Neural cell (in vitro differentiated cells): ENCODE results near the gene CAPN2. TPM values are rescaled to one million over a fixed set of nuclear protein-coding genes. Genes with fewer than 3 reads are reported as not detected.

ENCODE experiments used
- H2AFZ ChIP-seq: fragments of 200-600, 300-800 bp; sonication (generic), shearing (Covaris generic); 2 replicates; pipeline ENCODE4 v1.6.0; 2014; ENCODE audit warnings: low read depth, mild to moderate bottlenecking, antibody characterized with exemption, low read length, moderate library complexity
- H3F3A ChIP-seq: fragments of 200-600 bp; shearing (Covaris generic); 2 replicates; pipeline ENCODE4 v1.6.1; 2016; ENCODE audit warnings: mild to moderate bottlenecking, moderate library complexity, mixed read lengths, antibody characterized with exemption, low read length; ENCODE audit not compliant: insufficient read depth, poor library complexity, severe bottlenecking
- H3K27ac ChIP-seq: fragments of 200-600, 300-800 bp; sonication (generic), shearing (Covaris generic); 2 replicates; pipeline ENCODE4 v1.5.1; 2014; ENCODE audit warnings: mild to moderate bottlenecking, low read length, moderate library complexity
- H3K27me3 ChIP-seq: fragments of 300-800, 200-600 bp; sonication (generic), shearing (Covaris generic); 2 replicates; pipeline ENCODE4 v1.6.0; 2014; ENCODE audit warnings: mild to moderate bottlenecking, low read depth, low read length, moderate library complexity; ENCODE audit not compliant: insufficient read depth
- H3K36me3 ChIP-seq: fragments of 300-800, 200-600 bp; sonication (generic), shearing (Covaris generic); 2 replicates; pipeline ENCODE4 v1.5.1; 2014; ENCODE audit warnings: mild to moderate bottlenecking, antibody characterized with exemption, low read length, moderate library complexity; ENCODE audit not compliant: insufficient read depth
- H3K4me2 ChIP-seq: fragments of 300-800, 200-600 bp; sonication (generic), shearing (Covaris generic); 2 replicates; pipeline ENCODE4 v1.6.0; 2014; ENCODE audit warnings: mild to moderate bottlenecking, low read length
- H3K4me3 ChIP-seq: fragments of 300-800, 200-600 bp; sonication (generic), shearing (Covaris generic); 2 replicates; pipeline ENCODE4 v1.5.1; 2014; ENCODE audit warnings: mild to moderate bottlenecking, low read length, moderate library complexity
- H3K79me2 ChIP-seq: fragments of 200-600 bp; shearing (Covaris generic); replicated peaks from 2 replicates; pipeline ENCODE4 v1.6.0; 2014; ENCODE audit warnings: mild to moderate bottlenecking, low read length, moderate library complexity; ENCODE audit not compliant: insufficient read depth
- H3K9ac ChIP-seq: fragments of 300-800, 200-600 bp; sonication (generic), shearing (Covaris generic); 2 replicates; pipeline ENCODE4 v1.6.1; 2016; ENCODE audit warnings: mild to moderate bottlenecking, low read length, mixed read lengths
- H3K9me2 ChIP-seq: fragments of 200-600 bp; shearing (Covaris generic); 2 replicates; pipeline ENCODE4 v1.6.1; 2016; ENCODE audit warnings: mild to moderate bottlenecking, low read length, mixed read lengths; ENCODE audit not compliant: insufficient read depth
- H3K9me3 ChIP-seq: fragments of 200-600, 300-800 bp; sonication (generic), shearing (Covaris generic); 2 replicates; pipeline ENCODE4 v1.6.1; 2016; ENCODE audit warnings: mild to moderate bottlenecking, mixed run types, low read length, moderate library complexity, mixed read lengths
- H4K20me1 ChIP-seq: fragments of 200-600 bp; shearing (Covaris generic); 2 replicates; pipeline ENCODE4 v1.6.1; 2016; ENCODE audit warnings: mild to moderate bottlenecking, mixed run types; ENCODE audit not compliant: insufficient read depth
- CTCF ChIP-seq: fragments of 450-650 bp; IDR thresholded peaks from 2 replicates; pipeline ENCODE4 v1.5.1; 2014; ENCODE audit warnings: antibody characterized with exemption, mild to moderate bottlenecking, moderate library complexity; ENCODE audit not compliant: poor library complexity, severe bottlenecking
- EP300 ChIP-seq: fragments of 450-650 bp; conservative IDR thresholded peaks from 2 replicates; pipeline ENCODE4 v1.6.1; 2014; ENCODE audit warnings: antibody characterized with exemption, mild to moderate bottlenecking, moderate library complexity; ENCODE audit not compliant: poor library complexity, severe bottlenecking
- EZH2 ChIP-seq: fragments of 200-600, 300-800 bp; shearing (Covaris generic), sonication (generic); IDR thresholded peaks from 2 replicates; pipeline ENCODE4 v1.6.1; 2014; ENCODE audit warnings: antibody characterized with exemption, low read length, borderline replicate concordance, mild to moderate bottlenecking; ENCODE audit not compliant: insufficient read depth, poor library complexity, severe bottlenecking
- MXI1 ChIP-seq: fragments of 450-650 bp; conservative IDR thresholded peaks from 2 replicates; pipeline ENCODE4 v1.6.1; 2014; ENCODE audit warnings: antibody characterized with exemption, mild to moderate bottlenecking; ENCODE audit not compliant: poor library complexity, severe bottlenecking
- POLR2AphosphoS5 ChIP-seq: IDR thresholded peaks from 2 replicates; pipeline ENCODE4 v1.6.1; 2012
- RAD21 ChIP-seq: fragments of 450-650 bp; conservative IDR thresholded peaks from 2 replicates; pipeline ENCODE4 v1.6.1; 2014; ENCODE audit warnings: antibody characterized with exemption, mild to moderate bottlenecking, moderate library complexity
- REST ChIP-seq: IDR thresholded peaks from 2 replicates; pipeline ENCODE4 v1.6.1; 2012; ENCODE audit warnings: borderline replicate concordance
- SMC3 ChIP-seq: fragments of 450-650 bp; conservative IDR thresholded peaks from 2 replicates; pipeline ENCODE4 v1.6.1; 2014; ENCODE audit warnings: antibody characterized with exemption, mild to moderate bottlenecking, moderate library complexity; ENCODE audit not compliant: poor library complexity
- TAF1 ChIP-seq: IDR thresholded peaks from 2 replicates; pipeline ENCODE4 v1.6.1; 2012; ENCODE audit warnings: low read depth
- polyA plus RNA-seq: library from polyadenylated mRNA; depleted of rRNA; stranded (reverse); fragments of >200 nt; gene quantifications from 2 replicates; pipeline ENCODE4 v1.2.3, GENCODE V29; 2014

The CAPN2 gene
- polyA plus RNA-seq, 1 donor from 2014 or later = 58.8 TPM

GRCh38 chr1:223745731-223746130 is 33.4 kb downstream of the CAPN2 start:
- Histone ChIP-seq H3K27me3 (peaks cover 7% of the 10 kb centered on the region), H3K4me3 (no peak overlapping the region), H3K9me2 (no peaks in the 10 kb centered on the region), H3K79me2 (no peaks in the 10 kb centered on the region), H3F3A (no peaks in the 10 kb centered on the region), H3K27ac (no peak overlapping the region), H4K20me1 (no peaks in the 10 kb centered on the region), H2AFZ (no peak overlapping the region), H3K4me2 (no peak overlapping the region), H3K36me3 (no peaks in the 10 kb centered on the region), H3K9me3 (no peaks in the 10 kb centered on the region), H3K9ac (no peak overlapping the region)
- no peak for TF ChIP-seq MXI1
- TF ChIP-seq REST = no peak
- no peak for TF ChIP-seq SMC3
- no peak for TF ChIP-seq EZH2
- TF ChIP-seq POLR2AphosphoS5 = no peak
- TF ChIP-seq CTCF = no peak
- no peak for TF ChIP-seq EP300
- no peak for TF ChIP-seq TAF1
- TF ChIP-seq RAD21 = no peak

- Histone ChIP-seq H3K4me2 (no peak overlapping the region), H3K9me3 (no peaks in the 10 kb centered on the region), H3K4me3 (no peak overlapping the region), H3K27ac (no peak overlapping the region), H3K9ac (no peak overlapping the region), H3F3A (no peaks in the 10 kb centered on the region), H2AFZ (no peak overlapping the region), H3K9me2 (no peaks in the 10 kb centered on the region), H3K27me3 (peaks cover 7% of the 10 kb centered on the region), H3K36me3 (no peaks in the 10 kb centered on the region), H4K20me1 (no peaks in the 10 kb centered on the region), H3K79me2 (no peaks in the 10 kb centered on the region)
- TF ChIP-seq CTCF (no peak), EZH2 (no peak), TAF1 (no peak), POLR2AphosphoS5 (no peak), SMC3 (no peak), EP300 (no peak)
These were observed 35.5 kb downstream of the CAPN2 start for GRCh38 chr1:223747838-223748335.
